SK-N-SH treated with all-trans-retinoic acid at 6 μM for 48 hours (cell line): ENCODE results near the gene C18orf63.

Source experiments
- ATAC-seq: fragments of 200-7000 bp; cut with Tn5 transposase; 3 replicates; pipeline ENCODE4 v1.9.1; 2020; ENCODE audit warnings: mild to moderate bottlenecking, moderate library complexity
- ARNTL ChIP-seq: fragments of 450-650 bp; formaldehyde crosslinking; IDR thresholded peaks from 2 replicates; pipeline ENCODE4 v1.5.0; 2020; ENCODE audit warnings: low read depth, mild to moderate bottlenecking, moderate library complexity, borderline replicate concordance
- CSDC2 ChIP-seq: fragments of 250-450 bp; sonication (Bioruptor Pico); IDR thresholded peaks from 2 replicates; pipeline ENCODE4 v1.5.0; 2020; ENCODE audit warnings: mild to moderate bottlenecking, moderate library complexity
- CSRNP3 ChIP-seq: fragments of 250-450 bp; sonication (Bioruptor Pico); IDR thresholded peaks from 2 replicates; pipeline ENCODE4 v1.5.1; 2021; ENCODE audit warnings: mild to moderate bottlenecking, moderate library complexity
- ESRRG ChIP-seq: fragments of 250-450 bp; sonication (Bioruptor Pico); IDR thresholded peaks from 2 replicates; pipeline ENCODE4 v1.6.1; 2021; ENCODE audit warnings: mild to moderate bottlenecking
- GLIS3 ChIP-seq: fragments of 250-450 bp; sonication (Bioruptor Pico); IDR thresholded peaks from 2 replicates; pipeline ENCODE4 v1.5.0; 2020; ENCODE audit warnings: mild to moderate bottlenecking, moderate library complexity
- OSR1 ChIP-seq: fragments of 250-450 bp; sonication (Bioruptor Pico); IDR thresholded peaks from 2 replicates; pipeline ENCODE4 v1.8.0; 2022; ENCODE audit warnings: moderate library complexity, mild to moderate bottlenecking, inconsistent platforms
- PATZ1 ChIP-seq: fragments of 250-450 bp; sonication (Bioruptor Pico); IDR thresholded peaks from 2 replicates; pipeline ENCODE4 v1.8.0; 2020; ENCODE audit warnings: mild to moderate bottlenecking, moderate library complexity, borderline replicate concordance
- POU6F1 ChIP-seq: fragments of 250-450 bp; sonication (Bioruptor Pico); IDR thresholded peaks from 2 replicates; pipeline ENCODE4 v1.8.0; 2021; ENCODE audit warnings: low read depth, mild to moderate bottlenecking, moderate library complexity, borderline replicate concordance
- PPARA ChIP-seq: fragments of 250-450 bp; sonication (Bioruptor Pico); IDR thresholded peaks from 2 replicates; pipeline ENCODE4 v1.5.0; 2020; ENCODE audit warnings: mild to moderate bottlenecking, borderline replicate concordance
- SNAI2 ChIP-seq: fragments of 250-450 bp; sonication (Bioruptor Pico); IDR thresholded peaks from 2 replicates; pipeline ENCODE4 v1.5.0; 2020; ENCODE audit warnings: mild to moderate bottlenecking, moderate library complexity
- TOX ChIP-seq: fragments of 250-450 bp; sonication (Bioruptor Pico); IDR thresholded peaks from 2 replicates; pipeline ENCODE4 v1.8.0; 2021; ENCODE audit warnings: mild to moderate bottlenecking, moderate library complexity, borderline replicate concordance
- ZC3H10 ChIP-seq: fragments of 250-450 bp; sonication (Bioruptor Pico); IDR thresholded peaks from 2 replicates; pipeline ENCODE4 v1.5.1; 2021; ENCODE audit warnings: mild to moderate bottlenecking, moderate library complexity
- ZFP30 ChIP-seq: fragments of 450-650 bp; formaldehyde crosslinking; IDR thresholded peaks from 2 replicates; pipeline ENCODE4 v1.5.0; 2022; ENCODE audit warnings: mild to moderate bottlenecking, moderate library complexity
- ZNF565 ChIP-seq: fragments of 450-650 bp; formaldehyde crosslinking; conservative IDR thresholded peaks from 2 replicates; pipeline ENCODE4 v1.5.0; 2020; ENCODE audit warnings: low read depth, mild to moderate bottlenecking, moderate library complexity
- ZNF70 ChIP-seq: fragments of 450-650 bp; formaldehyde crosslinking; IDR thresholded peaks from 2 replicates; pipeline ENCODE4 v1.5.0; 2020; ENCODE audit warnings: mild to moderate bottlenecking, moderate library complexity
- TF ChIP-seq, protein P1 (sequence below): fragments of 250-450 bp; sonication (Bioruptor Pico); IDR thresholded peaks from 2 replicates; pipeline ENCODE4 v1.5.0; 2020; ENCODE audit warnings: mild to moderate bottlenecking, moderate library complexity
- TF ChIP-seq, protein P2 (sequence below): fragments of 250-450 bp; sonication (Bioruptor Pico); IDR thresholded peaks from 2 replicates; pipeline ENCODE4 v1.5.1; 2020; ENCODE audit warnings: low read depth, mild to moderate bottlenecking, moderate library complexity

The C18orf63 gene

GRCh38 chr18:74389991-74390390 is 74.4 kb downstream of the C18orf63 start (continued):
- TF ChIP-seq, protein P1, sequence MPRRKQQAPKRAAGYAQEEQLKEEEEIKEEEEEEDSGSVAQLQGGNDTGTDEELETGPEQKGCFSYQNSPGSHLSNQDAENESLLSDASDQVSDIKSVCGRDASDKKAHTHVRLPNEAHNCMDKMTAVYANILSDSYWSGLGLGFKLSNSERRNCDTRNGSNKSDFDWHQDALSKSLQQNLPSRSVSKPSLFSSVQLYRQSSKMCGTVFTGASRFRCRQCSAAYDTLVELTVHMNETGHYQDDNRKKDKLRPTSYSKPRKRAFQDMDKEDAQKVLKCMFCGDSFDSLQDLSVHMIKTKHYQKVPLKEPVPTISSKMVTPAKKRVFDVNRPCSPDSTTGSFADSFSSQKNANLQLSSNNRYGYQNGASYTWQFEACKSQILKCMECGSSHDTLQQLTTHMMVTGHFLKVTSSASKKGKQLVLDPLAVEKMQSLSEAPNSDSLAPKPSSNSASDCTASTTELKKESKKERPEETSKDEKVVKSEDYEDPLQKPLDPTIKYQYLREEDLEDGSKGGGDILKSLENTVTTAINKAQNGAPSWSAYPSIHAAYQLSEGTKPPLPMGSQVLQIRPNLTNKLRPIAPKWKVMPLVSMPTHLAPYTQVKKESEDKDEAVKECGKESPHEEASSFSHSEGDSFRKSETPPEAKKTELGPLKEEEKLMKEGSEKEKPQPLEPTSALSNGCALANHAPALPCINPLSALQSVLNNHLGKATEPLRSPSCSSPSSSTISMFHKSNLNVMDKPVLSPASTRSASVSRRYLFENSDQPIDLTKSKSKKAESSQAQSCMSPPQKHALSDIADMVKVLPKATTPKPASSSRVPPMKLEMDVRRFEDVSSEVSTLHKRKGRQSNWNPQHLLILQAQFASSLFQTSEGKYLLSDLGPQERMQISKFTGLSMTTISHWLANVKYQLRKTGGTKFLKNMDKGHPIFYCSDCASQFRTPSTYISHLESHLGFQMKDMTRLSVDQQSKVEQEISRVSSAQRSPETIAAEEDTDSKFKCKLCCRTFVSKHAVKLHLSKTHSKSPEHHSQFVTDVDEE (CRISPR knock-in tag), result no peak

GRCh38 chr18:74390900-74391299 is 75.3 kb downstream of the C18orf63 start:
- TF ChIP-seq GLIS3 (no peak), OSR1 (CRISPR knock-in tag) (no peak), PATZ1 (CRISPR knock-in tag) (no peak), POU6F1 (no peak), CSDC2 (CRISPR knock-in tag) (no peak), CSRNP3 (CRISPR knock-in tag) (no peak), PPARA (CRISPR knock-in tag) (no peak), ZFP30 (no peak), ZNF565 (CRISPR knock-in tag) (no peak), TOX (no peak), SNAI2 (CRISPR knock-in tag) (no peak)
- TF ChIP-seq, protein P1 (CRISPR knock-in tag), result no peak
- TF ChIP-seq, all 23 proteins: peak for 0
- no peak for ATAC-seq

DNA sequence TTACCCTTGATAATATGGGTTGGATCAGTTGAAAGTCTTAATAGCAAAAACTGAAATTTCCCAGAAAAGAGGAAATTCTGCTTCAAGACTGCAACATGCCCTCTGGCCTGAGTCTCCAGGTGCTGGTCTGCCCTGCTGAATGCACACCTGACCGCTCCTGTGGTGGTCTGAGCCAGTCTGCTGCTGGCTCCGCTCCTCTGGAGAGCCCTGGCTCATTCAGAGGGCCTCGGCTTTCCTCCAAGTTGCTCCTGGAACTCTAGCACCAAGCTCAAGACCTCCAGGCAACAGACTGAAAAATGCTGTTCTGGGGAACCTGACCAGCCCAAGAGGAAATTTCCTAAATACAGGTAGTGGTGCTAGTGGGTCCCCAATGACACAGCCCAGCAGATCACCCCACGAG is 76.7 kb downstream of the C18orf63 start:
- TF ChIP-seq, protein P2, sequence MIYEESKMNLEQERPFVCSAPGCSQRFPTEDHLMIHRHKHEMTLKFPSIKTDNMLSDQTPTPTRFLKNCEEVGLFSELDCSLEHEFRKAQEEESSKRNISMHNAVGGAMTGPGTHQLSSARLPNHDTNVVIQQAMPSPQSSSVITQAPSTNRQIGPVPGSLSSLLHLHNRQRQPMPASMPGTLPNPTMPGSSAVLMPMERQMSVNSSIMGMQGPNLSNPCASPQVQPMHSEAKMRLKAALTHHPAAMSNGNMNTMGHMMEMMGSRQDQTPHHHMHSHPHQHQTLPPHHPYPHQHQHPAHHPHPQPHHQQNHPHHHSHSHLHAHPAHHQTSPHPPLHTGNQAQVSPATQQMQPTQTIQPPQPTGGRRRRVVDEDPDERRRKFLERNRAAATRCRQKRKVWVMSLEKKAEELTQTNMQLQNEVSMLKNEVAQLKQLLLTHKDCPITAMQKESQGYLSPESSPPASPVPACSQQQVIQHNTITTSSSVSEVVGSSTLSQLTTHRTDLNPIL, result no peak
- TF ChIP-seq CSDC2 (CRISPR knock-in tag) (no peak), ZC3H10 (no peak), ESRRG (CRISPR knock-in tag) (no peak), ZNF70 (CRISPR knock-in tag) (no peak), PATZ1 (CRISPR knock-in tag) (no peak), ARNTL (CRISPR knock-in tag) (no peak)
- ATAC-seq, result no peak
